HEK293T (cell line): Measurements from ENCODE around the gene TIMP3.

Experiments
- BHLHE40 ChIP-seq: fragments of 450-650 bp; IDR thresholded peaks from 2 replicates; pipeline ENCODE4 v1.6.1; 2016; ENCODE audit warnings: mild to moderate bottlenecking, moderate library complexity, borderline replicate concordance
- CTBP1 ChIP-seq: fragments of 450-650 bp; IDR thresholded peaks from 2 replicates; pipeline ENCODE4 v1.6.1; 2016; ENCODE audit warnings: borderline replicate concordance
- ELF4 ChIP-seq: fragments of 450-650 bp; IDR thresholded peaks from 2 replicates; pipeline ENCODE4 v1.6.1; 2017; ENCODE audit warnings: antibody characterized with exemption
- FOXA1 ChIP-seq: fragments of 450-650 bp; IDR thresholded peaks from 2 replicates; pipeline ENCODE4 v1.6.1; 2016; ENCODE audit warnings: mild to moderate bottlenecking
- FOXK2 ChIP-seq: fragments of 450-650 bp; IDR thresholded peaks from 2 replicates; pipeline ENCODE4 v1.6.1; 2016; ENCODE audit warnings: mild to moderate bottlenecking
- FOXM1 ChIP-seq: fragments of 450-650 bp; IDR thresholded peaks from 2 replicates; pipeline ENCODE4 v1.6.1; 2017; ENCODE audit warnings: mild to moderate bottlenecking, borderline replicate concordance
- HDGF ChIP-seq: fragments of 450-650 bp; IDR thresholded peaks from 2 replicates; pipeline ENCODE4 v1.6.1; 2017; ENCODE audit warnings: antibody characterized with exemption, borderline replicate concordance
- L3MBTL2 ChIP-seq: fragments of 450-650 bp; conservative IDR thresholded peaks from 2 replicates; pipeline ENCODE4 v1.6.1; 2016; ENCODE audit warnings: mild to moderate bottlenecking
- PKNOX1 ChIP-seq: fragments of 450-650 bp; IDR thresholded peaks from 2 replicates; pipeline ENCODE4 v1.6.1; 2016
- SUZ12 ChIP-seq: fragments of 450-650 bp; IDR thresholded peaks from 2 replicates; pipeline ENCODE4 v1.6.1; 2016; ENCODE audit warnings: mild to moderate bottlenecking
- ZNF384 ChIP-seq: fragments of 450-650 bp; IDR thresholded peaks from 2 replicates; pipeline ENCODE4 v1.6.1; 2016

- TF ChIP-seq SUZ12, result no peak
- TF ChIP-seq FOXA1, result no peak
- no peak for TF ChIP-seq BHLHE40
- no peak for TF ChIP-seq ELF4
- no peak for TF ChIP-seq ZNF384
- TF ChIP-seq FOXM1, result no peak
- TF ChIP-seq PKNOX1, result no peak
- TF ChIP-seq HDGF, result no peak
- TF ChIP-seq CTBP1, result no peak
- TF ChIP-seq FOXK2, result no peak
- no peak for TF ChIP-seq L3MBTL2
Measured at GRCh38 chr22:32896891-32897290, 95.4 kb downstream of the TIMP3 start.
